Measurements from ENCODE around the gene ADAT3. TPM values are rescaled to one million over a fixed set of nuclear protein-coding genes. Genes with fewer than 3 reads are reported as not detected.

The ADAT3 gene
- total and polyA plus RNA-seq, 4 donors = 1.3 to 3.3 (median 2.1) TPM

GRCh38 chr19:1866693-1867348 lies 38.4 kb upstream of the ADAT3 start (continued):
- no peak for TF ChIP-seq CTCF (IDR thresholded peaks at IDR 0.05; ENCODE audit: low read depth, low read length, missing input control)
- no peak for TF ChIP-seq FOXA1 (IDR thresholded peaks at IDR 0.05)
- no peak for TF ChIP-seq YY1 (IDR thresholded peaks at IDR 0.05)

- H3K9me3 ChIP-seq (ENCODE audit: control insufficient read depth in 4 of 4, low read length in 3 of 4) = no peaks in the 10 kb centered on the region
- no peak overlapping the region for H3K27ac ChIP-seq (ENCODE audit: low read depth in 1 of 2, low read length in 2 of 2)
- WGBS = 85% methylated on average over 9 of the region's 9 CpGs
- H3K27me3 ChIP-seq (ENCODE audit: control insufficient read depth in 4 of 4, insufficient read depth in 4 of 4, low read length in 3 of 4) = no peaks in the 10 kb centered on the region
- no peaks in the 10 kb centered on the region for H3K36me3 ChIP-seq (ENCODE audit: control insufficient read depth in 4 of 4, insufficient read depth in 3 of 4, low read depth in 1 of 4, low read length in 3 of 4)
- peaks cover 17 to 44% (median 29%) of the 10 kb centered on the region in 4 donors for H3K4me1 ChIP-seq (ENCODE audit: control insufficient read depth in 4 of 4, insufficient read depth in 4 of 4, low read length in 3 of 4)
- no peak overlapping the region for H3K9ac ChIP-seq (ENCODE audit: low read depth in 1 of 2, low read length in 2 of 2)
- H3K4me3 ChIP-seq (ENCODE audit: low read depth in 1 of 3, low read length in 3 of 3) = no peak overlapping the region
- DNase-seq (ENCODE audit: low spot score) = no peak
- TF ChIP-seq ATF3 (IDR thresholded peaks at IDR 0.05) (no peak), RXRA (IDR thresholded peaks at IDR 0.05) (no peak), EGR1 (IDR thresholded peaks at IDR 0.05; ENCODE audit: low read depth in 2 of 2) (no peak), RAD21 (IDR thresholded peaks at IDR 0.05) (no peak), GABPA (IDR thresholded peaks at IDR 0.05 in 1 of 2, conservative IDR thresholded peaks at IDR 0.05 in 1 of 2) (no peak)
- TF ChIP-seq, protein P1, sequence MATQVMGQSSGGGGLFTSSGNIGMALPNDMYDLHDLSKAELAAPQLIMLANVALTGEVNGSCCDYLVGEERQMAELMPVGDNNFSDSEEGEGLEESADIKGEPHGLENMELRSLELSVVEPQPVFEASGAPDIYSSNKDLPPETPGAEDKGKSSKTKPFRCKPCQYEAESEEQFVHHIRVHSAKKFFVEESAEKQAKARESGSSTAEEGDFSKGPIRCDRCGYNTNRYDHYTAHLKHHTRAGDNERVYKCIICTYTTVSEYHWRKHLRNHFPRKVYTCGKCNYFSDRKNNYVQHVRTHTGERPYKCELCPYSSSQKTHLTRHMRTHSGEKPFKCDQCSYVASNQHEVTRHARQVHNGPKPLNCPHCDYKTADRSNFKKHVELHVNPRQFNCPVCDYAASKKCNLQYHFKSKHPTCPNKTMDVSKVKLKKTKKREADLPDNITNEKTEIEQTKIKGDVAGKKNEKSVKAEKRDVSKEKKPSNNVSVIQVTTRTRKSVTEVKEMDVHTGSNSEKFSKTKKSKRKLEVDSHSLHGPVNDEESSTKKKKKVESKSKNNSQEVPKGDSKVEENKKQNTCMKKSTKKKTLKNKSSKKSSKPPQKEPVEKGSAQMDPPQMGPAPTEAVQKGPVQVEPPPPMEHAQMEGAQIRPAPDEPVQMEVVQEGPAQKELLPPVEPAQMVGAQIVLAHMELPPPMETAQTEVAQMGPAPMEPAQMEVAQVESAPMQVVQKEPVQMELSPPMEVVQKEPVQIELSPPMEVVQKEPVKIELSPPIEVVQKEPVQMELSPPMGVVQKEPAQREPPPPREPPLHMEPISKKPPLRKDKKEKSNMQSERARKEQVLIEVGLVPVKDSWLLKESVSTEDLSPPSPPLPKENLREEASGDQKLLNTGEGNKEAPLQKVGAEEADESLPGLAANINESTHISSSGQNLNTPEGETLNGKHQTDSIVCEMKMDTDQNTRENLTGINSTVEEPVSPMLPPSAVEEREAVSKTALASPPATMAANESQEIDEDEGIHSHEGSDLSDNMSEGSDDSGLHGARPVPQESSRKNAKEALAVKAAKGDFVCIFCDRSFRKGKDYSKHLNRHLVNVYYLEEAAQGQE (IDR thresholded peaks at IDR 0.05) = no peak
Measured at GRCh38 chr19:1867349-1867724, 37.9 kb upstream of the ADAT3 start.

DNA sequence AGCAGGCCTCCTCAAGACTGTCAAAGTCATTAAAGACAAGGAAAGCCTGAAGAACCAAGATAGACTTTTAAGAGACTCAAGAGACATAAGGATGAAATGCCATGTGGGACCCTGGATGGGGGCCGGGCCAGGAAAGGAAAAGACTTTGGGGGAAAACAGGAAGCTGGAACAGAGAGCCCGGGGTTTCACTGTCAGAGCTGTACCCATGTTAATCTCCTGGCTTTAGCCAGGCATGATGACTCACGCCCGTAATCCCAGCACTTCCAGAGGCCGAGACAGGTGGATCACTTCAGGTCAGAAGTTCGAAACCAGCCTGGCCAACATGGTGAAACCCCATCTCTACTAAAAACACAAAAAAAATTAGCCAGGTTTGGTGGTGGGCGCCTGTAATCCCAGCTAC lies 36.2 kb upstream of the ADAT3 start:
- H3K9me3 ChIP-seq (ENCODE audit: control insufficient read depth in 4 of 4, low read length in 3 of 4) = no peaks in the 10 kb centered on the region
- H3K4me3 ChIP-seq (ENCODE audit: low read depth in 1 of 3, low read length in 3 of 3) = no peak overlapping the region
- no peaks in the 10 kb centered on the region for H3K27me3 ChIP-seq (ENCODE audit: control insufficient read depth in 4 of 4, insufficient read depth in 4 of 4, low read length in 3 of 4)
- peaks cover 0 to 3% (median 0%) of the 10 kb centered on the region in 4 donors for H3K36me3 ChIP-seq (ENCODE audit: control insufficient read depth in 4 of 4, insufficient read depth in 3 of 4, low read depth in 1 of 4, low read length in 3 of 4)
- WGBS = 92% methylated on average over 7 of the region's 7 CpGs
- TF ChIP-seq, protein P2, sequence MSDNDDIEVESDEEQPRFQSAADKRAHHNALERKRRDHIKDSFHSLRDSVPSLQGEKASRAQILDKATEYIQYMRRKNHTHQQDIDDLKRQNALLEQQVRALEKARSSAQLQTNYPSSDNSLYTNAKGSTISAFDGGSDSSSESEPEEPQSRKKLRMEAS (IDR thresholded peaks at IDR 0.05) = no peak
- TF ChIP-seq YY1 (IDR thresholded peaks at IDR 0.05) (no peak), GABPA (IDR thresholded peaks at IDR 0.05 in 1 of 2, conservative IDR thresholded peaks at IDR 0.05 in 1 of 2) (no peak), EGR1 (IDR thresholded peaks at IDR 0.05; ENCODE audit: low read depth in 2 of 2) (no peak), TAF1 (conservative IDR thresholded peaks at IDR 0.05) (no peak), ZBTB33 (IDR thresholded peaks at IDR 0.05) (no peak), FOXA2 (IDR thresholded peaks at IDR 0.05) (no peak), ATF3 (IDR thresholded peaks at IDR 0.05) (no peak), NR2F2 (IDR thresholded peaks at IDR 0.05) (no peak), HNF4A (conservative IDR thresholded peaks at IDR 0.05) (no peak), HNF4G (IDR thresholded peaks at IDR 0.05) (no peak), SP1 (IDR thresholded peaks at IDR 0.05) (no peak), JUND (IDR thresholded peaks at IDR 0.05) (no peak), RXRA (IDR thresholded peaks at IDR 0.05) (no peak), RAD21 (IDR thresholded peaks at IDR 0.05) (no peak), FOXA1 (IDR thresholded peaks at IDR 0.05) (no peak)
- TF ChIP-seq, protein P1 (IDR thresholded peaks at IDR 0.05) = no peak
- no peak overlapping the region for H3K9ac ChIP-seq (ENCODE audit: low read depth in 1 of 2, low read length in 2 of 2)
- DNase-seq (ENCODE audit: low spot score) = no peak
- H3K27ac ChIP-seq (ENCODE audit: low read depth in 1 of 2, low read length in 2 of 2) = no peak overlapping the region
- peaks cover 32 to 58% (median 45%) of the 10 kb centered on the region in 4 donors for H3K4me1 ChIP-seq (ENCODE audit: control insufficient read depth in 4 of 4, insufficient read depth in 4 of 4, low read length in 3 of 4)
